NB4 (cell line): Measurements from ENCODE around the gene TSGA10.

Experiments used
- DNase-seq: peaks from one replicate; pipeline ENCODE4 v3.0.0; 2010; ENCODE audit warnings: low read depth
- H3K4me3 ChIP-seq: one replicate; pipeline ENCODE4 v1.5.1; 2011; ENCODE audit warnings: mild to moderate bottlenecking, low read depth, low read length, moderate library complexity
- CTCF ChIP-seq: IDR thresholded peaks from one replicate; pipeline ENCODE4 v1.5.1; 2012; ENCODE audit warnings: low read depth, low read length
- MAX ChIP-seq: IDR thresholded peaks from 2 replicates; pipeline ENCODE4 v1.6.1; 2011; ENCODE audit warnings: low read depth, low read length
- MYC ChIP-seq: IDR thresholded peaks from 2 replicates; pipeline ENCODE4 v1.6.1; 2011; ENCODE audit warnings: low read depth, low read length
- POLR2A ChIP-seq: IDR thresholded peaks from 2 replicates; pipeline ENCODE4 v1.6.1; 2011; ENCODE audit warnings: mild to moderate bottlenecking; ENCODE audit not compliant: insufficient read length; ENCODE audit errors: extremely low read depth

TSGA10 gene

GRCh38 chr2:99111945-99112344 is 42.8 kb downstream of the TSGA10 start:
- DNase-seq, result no peak
- H3K4me3 ChIP-seq, result no peak overlapping the region
- TF ChIP-seq POLR2A (no peak), CTCF (no peak), MYC (no peak), MAX (no peak)

- TF ChIP-seq MYC, result no peak
- no peak for TF ChIP-seq MAX
- no peak for TF ChIP-seq CTCF
- TF ChIP-seq POLR2A, result no peak
- DNase-seq, result no peak
- H3K4me3 ChIP-seq, result no peak overlapping the region
Observed at GRCh38 chr2:99111236-99111635, 43.5 kb downstream of the TSGA10 start.

- no peak for TF ChIP-seq POLR2A
- TF ChIP-seq CTCF, result no peak
- TF ChIP-seq MAX, result no peak
- no peak for TF ChIP-seq MYC
- DNase-seq, result peak; percentile 60
- no peak overlapping the region for H3K4me3 ChIP-seq
Observed at GRCh38 chr2:99106913-99107312, 47.8 kb downstream of the TSGA10 start.

- TF ChIP-seq MAX (no peak), POLR2A (no peak), CTCF (no peak), MYC (no peak)
- DNase-seq, result no peak
- H3K4me3 ChIP-seq, result no peak overlapping the region
Observed at GRCh38 chr2:99104006-99104405, 50.7 kb downstream of the TSGA10 start.

- peak; percentile 74 for DNase-seq
- no peak for TF ChIP-seq MAX
- no peak for TF ChIP-seq POLR2A
- TF ChIP-seq CTCF, result no peak
- no peak for TF ChIP-seq MYC
- peak overlapping the region; percentile 27 for H3K4me3 ChIP-seq
Observed at GRCh38 chr2:99101697-99102096, 53.0 kb downstream of the TSGA10 start.

GRCh38 chr2:99096728-99097127 is 58.0 kb downstream of the TSGA10 start:
- no peak overlapping the region for H3K4me3 ChIP-seq
- no peak for TF ChIP-seq MAX
- no peak for TF ChIP-seq CTCF
- no peak for TF ChIP-seq MYC
- no peak for TF ChIP-seq POLR2A
- no peak for DNase-seq
